ENCODE measurements around the gene UCHL3. TPM values are rescaled to one million over a fixed set of nuclear protein-coding genes. Genes with fewer than 3 reads are reported as not detected.
A peak's percentile ranks its signal among the peaks of the same experiment; 100 is the strongest.

The UCHL3 gene
- total and polyA plus RNA-seq, 10 of the 15 experiments (the other 5 are each of a cell fraction or from before 2014, with no cell fraction given) = 52.5 to 179 (median 104) TPM

GRCh38 chr13:75537401-75538365, 11.9 kb upstream of the UCHL3 start, which contains the start of gene COMMD6 (continued):
- TF ChIP-seq BCL3 (IDR thresholded peaks at IDR 0.05; ENCODE audit: borderline replicate concordance, insufficient read depth, low read depth, low read length, poor library complexity, severe bottlenecking) = no peak
- TF ChIP-seq NFYB (IDR thresholded peaks at IDR 0.05; ENCODE audit: insufficient read depth, low read depth, low read length) = no peak
- TF ChIP-seq, protein P1, sequence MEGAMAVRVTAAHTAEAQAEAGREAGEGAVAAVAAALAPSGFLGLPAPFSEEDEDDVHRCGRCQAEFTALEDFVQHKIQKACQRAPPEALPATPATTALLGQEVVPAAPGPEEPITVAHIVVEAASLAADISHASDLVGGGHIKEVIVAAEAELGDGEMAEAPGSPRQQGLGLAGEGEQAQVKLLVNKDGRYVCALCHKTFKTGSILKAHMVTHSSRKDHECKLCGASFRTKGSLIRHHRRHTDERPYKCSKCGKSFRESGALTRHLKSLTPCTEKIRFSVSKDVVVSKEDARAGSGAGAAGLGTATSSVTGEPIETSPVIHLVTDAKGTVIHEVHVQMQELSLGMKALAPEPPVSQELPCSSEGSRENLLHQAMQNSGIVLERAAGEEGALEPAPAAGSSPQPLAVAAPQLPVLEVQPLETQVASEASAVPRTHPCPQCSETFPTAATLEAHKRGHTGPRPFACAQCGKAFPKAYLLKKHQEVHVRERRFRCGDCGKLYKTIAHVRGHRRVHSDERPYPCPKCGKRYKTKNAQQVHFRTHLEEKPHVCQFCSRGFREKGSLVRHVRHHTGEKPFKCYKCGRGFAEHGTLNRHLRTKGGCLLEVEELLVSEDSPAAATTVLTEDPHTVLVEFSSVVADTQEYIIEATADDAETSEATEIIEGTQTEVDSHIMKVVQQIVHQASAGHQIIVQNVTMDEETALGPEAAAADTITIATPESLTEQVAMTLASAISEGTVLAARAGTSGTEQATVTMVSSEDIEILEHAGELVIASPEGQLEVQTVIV (IDR thresholded peaks at IDR 0.05; ENCODE audit: borderline replicate concordance, partially characterized antibody) = peak; percentile 93
- TF ChIP-seq, protein P2, sequence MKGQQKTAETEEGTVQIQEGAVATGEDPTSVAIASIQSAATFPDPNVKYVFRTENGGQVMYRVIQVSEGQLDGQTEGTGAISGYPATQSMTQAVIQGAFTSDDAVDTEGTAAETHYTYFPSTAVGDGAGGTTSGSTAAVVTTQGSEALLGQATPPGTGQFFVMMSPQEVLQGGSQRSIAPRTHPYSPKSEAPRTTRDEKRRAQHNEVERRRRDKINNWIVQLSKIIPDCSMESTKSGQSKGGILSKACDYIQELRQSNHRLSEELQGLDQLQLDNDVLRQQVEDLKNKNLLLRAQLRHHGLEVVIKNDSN (IDR thresholded peaks at IDR 0.05; ENCODE audit: borderline replicate concordance, extremely low read length, insufficient read depth, low read depth, low read length) = no peak
- no peak for TF ChIP-seq MYB (IDR thresholded peaks at IDR 0.05; ENCODE audit: borderline replicate concordance, low read depth, low read length)
- no peak for TF ChIP-seq ZNF622 (IDR thresholded peaks at IDR 0.05)
- TF ChIP-seq HSF1 (IDR thresholded peaks at IDR 0.05; ENCODE audit: low read depth, low read length) = no peak
- 0 out of 2 replicates have a peak, but pooled peaks have one; percentile 22 for TF ChIP-seq TCF12 (IDR thresholded peaks at IDR 0.05; ENCODE audit: low read depth, low read length)
- peak; percentile 88 for TF ChIP-seq SMAD5 (IDR thresholded peaks at IDR 0.05; ENCODE audit: low read depth)
- TF ChIP-seq SMAD1 (IDR thresholded peaks at IDR 0.05; ENCODE audit: low read depth, partially characterized antibody) = no peak
- no peak for TF ChIP-seq REST (IDR thresholded peaks at IDR 0.05; ENCODE audit: low read depth, low read length)
- no peak for TF ChIP-seq FOS (IDR thresholded peaks at IDR 0.05; ENCODE audit: borderline replicate concordance, extremely low read depth, insufficient read length)
- TF ChIP-seq GATAD2B (conservative IDR thresholded peaks at IDR 0.05; ENCODE audit: low read depth) = peak; percentile 54; the same call in 1 of the 2 replicates
- no peak for TF ChIP-seq RAD21 (IDR thresholded peaks at IDR 0.05; ENCODE audit: insufficient read depth, low read depth, low read length)
- 0 out of 2 replicates have a peak, but pooled peaks have one; percentile 45 for TF ChIP-seq CHD2 (IDR thresholded peaks at IDR 0.05; ENCODE audit: borderline replicate concordance, low read depth, low read length)
